ENCODE measurements around the gene NEK3.
"Not testable (repeated sequence)": the region's sequence is repeated elsewhere in the genome, so short reads cannot be mapped to it uniquely, and the experiment has no call there.

NEK3 gene

GRCh38 chr13:52112591-52112990 is 46.8 kb downstream of the NEK3 start:
- DNase-seq: no peak

- no peak for DNase-seq
Measured at GRCh38 chr13:52109116-52109670, 50.2 kb downstream of the NEK3 start.

GRCh38 chr13:52105841-52106240 is 53.6 kb downstream of the NEK3 start:
- no peak for DNase-seq

- DNase-seq: no peak
Measured at GRCh38 chr13:52104624-52105023, 54.8 kb downstream of the NEK3 start.

GRCh38 chr13:52103386-52103785 is 56.0 kb downstream of the NEK3 start:
- DNase-seq: no peak

- not testable (repeated sequence) for DNase-seq
Measured at GRCh38 chr13:52102423-52102822, 57.0 kb downstream of the NEK3 start.

GRCh38 chr13:52097197-52097596 is 62.2 kb downstream of the NEK3 start:
- no peak for DNase-seq

- DNase-seq: no peak
Measured at GRCh38 chr13:52096748-52097147, 62.6 kb downstream of the NEK3 start.

- no peak for DNase-seq
Measured at GRCh38 chr13:52096062-52096461, 63.3 kb downstream of the NEK3 start.

- DNase-seq: no peak
Measured at GRCh38 chr13:52092087-52092486, 67.3 kb downstream of the NEK3 start.

- no peak for DNase-seq
Measured at GRCh38 chr13:52091473-52091872, 67.9 kb downstream of the NEK3 start.

GRCh38 chr13:52085421-52085820 is 74.0 kb downstream of the NEK3 start:
- DNase-seq: no peak

GRCh38 chr13:52084981-52085380 is 74.4 kb downstream of the NEK3 start:
- DNase-seq: not testable (repeated sequence)
